Mammary epithelial cell (primary cell): Measurements from ENCODE around the gene MAN1A2.

Experiments
- EZH2 ChIP-seq: IDR thresholded peaks from 2 replicates; pipeline ENCODE4 v1.6.1; 2012; ENCODE audit warnings: low read length, inconsistent platforms, borderline replicate concordance
- TF ChIP-seq, protein P1 (sequence below), 2 donors: IDR thresholded peaks in 1 of 2; conservative IDR thresholded peaks in 1 of 2; 2 replicates each; pipeline ENCODE4 v1.5.1; 2011 to 2012; ENCODE audit warnings: inconsistent platforms in 2 of 2, low read length in 2 of 2, mild to moderate bottlenecking in 2 of 2, control low read depth in 1 of 2, low read depth in 1 of 2; ENCODE audit not compliant: insufficient read depth in 1 of 2; ENCODE audit errors: extremely low read depth in 1 of 2

DNA sequence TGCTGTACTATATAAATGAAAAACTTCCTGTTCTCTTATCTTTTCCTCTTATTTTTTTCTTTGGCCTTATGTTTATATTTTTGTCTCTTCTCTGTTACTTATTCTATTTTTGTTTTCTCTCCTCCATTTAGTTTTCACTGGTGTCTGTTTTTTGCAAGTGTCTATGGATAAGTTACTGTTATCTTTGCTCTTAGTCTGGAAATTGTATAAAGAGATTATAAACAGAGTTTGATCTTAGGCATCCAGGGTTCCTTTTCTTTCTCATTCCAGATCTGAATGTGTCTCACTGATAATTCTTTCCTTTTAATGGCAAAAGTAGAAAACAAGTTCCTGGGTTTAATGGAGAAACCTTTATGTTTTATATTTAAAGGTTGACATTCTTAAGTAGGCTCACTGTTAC is 34.5 kb downstream of the MAN1A2 start:
- TF ChIP-seq, protein P1, sequence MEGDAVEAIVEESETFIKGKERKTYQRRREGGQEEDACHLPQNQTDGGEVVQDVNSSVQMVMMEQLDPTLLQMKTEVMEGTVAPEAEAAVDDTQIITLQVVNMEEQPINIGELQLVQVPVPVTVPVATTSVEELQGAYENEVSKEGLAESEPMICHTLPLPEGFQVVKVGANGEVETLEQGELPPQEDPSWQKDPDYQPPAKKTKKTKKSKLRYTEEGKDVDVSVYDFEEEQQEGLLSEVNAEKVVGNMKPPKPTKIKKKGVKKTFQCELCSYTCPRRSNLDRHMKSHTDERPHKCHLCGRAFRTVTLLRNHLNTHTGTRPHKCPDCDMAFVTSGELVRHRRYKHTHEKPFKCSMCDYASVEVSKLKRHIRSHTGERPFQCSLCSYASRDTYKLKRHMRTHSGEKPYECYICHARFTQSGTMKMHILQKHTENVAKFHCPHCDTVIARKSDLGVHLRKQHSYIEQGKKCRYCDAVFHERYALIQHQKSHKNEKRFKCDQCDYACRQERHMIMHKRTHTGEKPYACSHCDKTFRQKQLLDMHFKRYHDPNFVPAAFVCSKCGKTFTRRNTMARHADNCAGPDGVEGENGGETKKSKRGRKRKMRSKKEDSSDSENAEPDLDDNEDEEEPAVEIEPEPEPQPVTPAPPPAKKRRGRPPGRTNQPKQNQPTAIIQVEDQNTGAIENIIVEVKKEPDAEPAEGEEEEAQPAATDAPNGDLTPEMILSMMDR (conservative IDR thresholded peaks at IDR 0.05 in 1 of 2, IDR thresholded peaks at IDR 0.05 in 1 of 2; ENCODE audit: extremely low read depth in 1 of 2, insufficient read depth in 1 of 2, low read depth in 1 of 2, low read length in 2 of 2), result no peak
- no peak for TF ChIP-seq EZH2
